Measurements from ENCODE around the gene GNAZ. TPM values are rescaled to one million over a fixed set of nuclear protein-coding genes. Genes with fewer than 3 reads are reported as not detected.

Gene GNAZ
- total RNA-seq, 1 donor from 2014 or later: 0.51 TPM

DNA sequence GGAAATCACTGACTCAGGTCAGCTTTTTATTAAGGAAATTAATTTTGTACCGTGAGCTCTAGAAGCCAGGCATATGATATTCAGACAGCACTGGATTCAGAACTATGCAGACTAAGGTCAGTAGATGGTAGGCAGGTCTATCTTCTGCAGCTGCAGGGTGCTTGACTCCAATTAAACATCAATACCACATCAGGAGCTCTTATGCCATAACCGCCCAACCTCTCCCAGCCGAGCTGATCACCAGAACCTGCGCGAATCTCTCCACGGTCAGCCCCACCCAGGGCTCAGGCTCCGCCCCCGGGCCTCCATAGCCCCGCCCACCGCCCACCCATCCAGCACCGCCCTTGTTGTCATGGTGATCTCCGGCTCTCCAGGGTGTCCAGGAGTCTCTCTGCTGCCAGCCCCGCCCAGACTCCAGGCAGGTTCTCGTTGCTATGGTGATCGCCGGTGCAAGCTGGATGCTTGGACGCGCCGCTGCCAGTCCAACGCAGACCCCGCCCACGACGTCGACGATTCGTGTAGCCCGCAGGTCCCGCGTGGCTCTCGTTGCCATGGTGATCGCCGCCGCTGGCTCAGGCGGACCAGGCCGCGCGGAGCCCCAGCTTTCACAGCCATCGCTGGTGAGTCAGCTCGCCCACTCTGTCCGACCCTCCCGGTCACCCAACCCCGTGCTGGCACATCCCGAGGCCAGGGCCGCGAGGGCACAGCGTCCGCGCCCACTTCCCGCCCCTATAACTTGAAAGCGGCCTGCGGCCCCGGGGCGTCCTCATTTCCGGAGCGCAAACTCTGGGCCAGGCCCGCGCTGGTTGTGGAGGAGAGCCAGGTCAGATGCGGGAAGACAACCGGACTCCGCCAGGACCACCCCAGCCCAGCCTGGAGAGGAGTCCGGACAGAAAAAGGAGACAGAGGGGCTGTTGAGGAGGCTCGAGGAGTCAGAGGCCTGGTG, 74.9 kb downstream of the GNAZ start, which contains the start of gene RAB36:
TSS of gene RAB36 (plus strand) at position 546 of the 946 bp plus-strand sequence. CDS start 1,140 bp downstream, outside the sequence.
- Mint-ChIP-seq H3K9me3 (no peaks in the 10 kb centered on the region), H3K4me1 (peaks cover 30% of the 10 kb centered on the region), H3K4me3 (peak within 1 kb of the TSS; percentile 78), H3K27me3 (peaks cover 4% of the 10 kb centered on the region), H3K27ac (peak within 1 kb of the TSS; percentile 75), H3K36me3 (ENCODE audit: low read depth) (no peaks in the 10 kb centered on the region)
- DNase-seq: peak; percentile 97
- intact Hi-C loops (cut with micrococcal nuclease): loop anchor here (5.0 kb wide), 1 partner anchor 133 kb away; no protein-coding TSS in a partner anchor

GRCh38 chr22:23145878-23146470, 75.7 kb downstream of the GNAZ start:
- DNase-seq: no peak
- no peak overlapping the region for H3K4me3 Mint-ChIP-seq
- H3K36me3 Mint-ChIP-seq (ENCODE audit: low read depth): no peaks in the 10 kb centered on the region
- no peaks in the 10 kb centered on the region for H3K9me3 Mint-ChIP-seq
- peaks cover 27% of the 10 kb centered on the region for H3K4me1 Mint-ChIP-seq
- H3K27me3 Mint-ChIP-seq: peaks cover 4% of the 10 kb centered on the region
- intact Hi-C loops (cut with micrococcal nuclease): no loop called here
- H3K27ac Mint-ChIP-seq: peak overlapping the region; percentile 75

GRCh38 chr22:23146478-23147205, 76.3 kb downstream of the GNAZ start:
- Mint-ChIP-seq H3K27ac (no peak overlapping the region), H3K27me3 (peaks cover 4% of the 10 kb centered on the region), H3K4me3 (no peak overlapping the region), H3K36me3 (ENCODE audit: low read depth) (no peaks in the 10 kb centered on the region), H3K4me1 (peaks cover 22% of the 10 kb centered on the region), H3K9me3 (no peaks in the 10 kb centered on the region)
- intact Hi-C loops (cut with micrococcal nuclease): no loop called here
- DNase-seq: no peak

GRCh38 chr22:23147617-23148387, 77.5 kb downstream of the GNAZ start:
- H3K9me3 Mint-ChIP-seq: no peaks in the 10 kb centered on the region
- H3K4me3 Mint-ChIP-seq: no peak overlapping the region
- intact Hi-C loops (cut with micrococcal nuclease): no loop called here
- DNase-seq: no peak
- peaks cover 12% of the 10 kb centered on the region for H3K4me1 Mint-ChIP-seq
- no peaks in the 10 kb centered on the region for H3K36me3 Mint-ChIP-seq (ENCODE audit: low read depth)
- H3K27me3 Mint-ChIP-seq: peaks cover 4% of the 10 kb centered on the region
- no peak overlapping the region for H3K27ac Mint-ChIP-seq

- intact Hi-C loops (cut with micrococcal nuclease): no loop called here
- H3K4me3 Mint-ChIP-seq: no peak overlapping the region
- no peaks in the 10 kb centered on the region for H3K36me3 Mint-ChIP-seq (ENCODE audit: low read depth)
- H3K27me3 Mint-ChIP-seq: peaks cover 2% of the 10 kb centered on the region
- H3K27ac Mint-ChIP-seq: no peak overlapping the region
- DNase-seq: no peak
- no peaks in the 10 kb centered on the region for H3K9me3 Mint-ChIP-seq
- peaks cover 6% of the 10 kb centered on the region for H3K4me1 Mint-ChIP-seq
Measured at GRCh38 chr22:23149743-23150238, 79.5 kb downstream of the GNAZ start.

DNA sequence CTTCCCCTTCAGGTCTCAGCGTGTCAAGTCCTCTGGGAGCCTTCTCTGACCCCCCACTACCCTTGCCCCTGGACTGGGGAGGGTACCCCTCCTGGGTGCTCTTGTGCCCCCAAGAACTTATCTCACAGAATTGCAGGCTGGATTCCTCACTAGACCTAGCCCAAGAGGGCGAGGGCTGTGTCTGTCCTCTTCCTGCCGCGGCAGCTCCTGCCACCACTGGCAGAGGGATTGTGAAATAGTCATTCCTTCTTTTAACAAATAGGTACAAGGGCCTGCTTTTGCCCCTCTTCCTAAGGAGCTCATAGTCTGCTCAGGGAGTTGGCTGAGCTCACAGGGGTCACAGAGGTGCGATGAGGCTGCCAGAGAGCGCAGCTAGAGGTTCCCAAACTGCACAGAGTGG, 80.4 kb downstream of the GNAZ start:
- Mint-ChIP-seq H3K4me1 (peaks cover 2% of the 10 kb centered on the region), H3K36me3 (ENCODE audit: low read depth) (no peaks in the 10 kb centered on the region), H3K9me3 (no peaks in the 10 kb centered on the region), H3K27ac (no peak overlapping the region), H3K4me3 (no peak overlapping the region), H3K27me3 (peaks cover 2% of the 10 kb centered on the region)
- no peak for DNase-seq
- intact Hi-C loops (cut with micrococcal nuclease): no loop called here

DNA sequence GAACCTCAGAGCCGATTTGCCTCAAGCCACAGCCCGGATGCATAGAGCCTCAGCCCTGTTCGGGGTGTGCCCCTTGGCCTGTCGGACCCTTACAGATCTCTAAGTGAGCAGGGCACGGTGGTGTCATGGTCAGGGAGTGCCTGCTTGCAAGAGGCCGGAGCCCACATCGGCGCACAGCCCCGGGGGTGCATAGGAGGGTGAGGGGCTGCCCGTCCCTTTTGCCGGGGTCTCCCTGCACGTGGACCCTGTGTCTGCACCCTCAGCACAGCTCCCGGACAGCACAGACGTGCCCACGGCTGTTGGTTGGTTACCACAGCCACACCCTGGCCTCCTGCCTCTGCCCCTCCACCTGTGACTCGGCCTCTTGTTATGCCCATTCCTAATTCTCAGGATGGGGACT, 81.5 kb downstream of the GNAZ start:
- no peak overlapping the region for H3K27ac Mint-ChIP-seq
- H3K27me3 Mint-ChIP-seq: peaks cover 2% of the 10 kb centered on the region
- H3K9me3 Mint-ChIP-seq: no peaks in the 10 kb centered on the region
- no peaks in the 10 kb centered on the region for H3K36me3 Mint-ChIP-seq (ENCODE audit: low read depth)
- intact Hi-C loops (cut with micrococcal nuclease): no loop called here
- peaks cover 2% of the 10 kb centered on the region for H3K4me1 Mint-ChIP-seq
- no peak overlapping the region for H3K4me3 Mint-ChIP-seq
- DNase-seq: no peak

- Mint-ChIP-seq H3K9me3 (no peaks in the 10 kb centered on the region), H3K4me3 (no peak overlapping the region), H3K4me1 (peaks cover 2% of the 10 kb centered on the region), H3K27me3 (peaks cover 2% of the 10 kb centered on the region), H3K36me3 (ENCODE audit: low read depth) (no peaks in the 10 kb centered on the region), H3K27ac (no peak overlapping the region)
- intact Hi-C loops (cut with micrococcal nuclease): no loop called here
- DNase-seq: no peak
Measured at GRCh38 chr22:23152238-23153114, 82.2 kb downstream of the GNAZ start.

DNA sequence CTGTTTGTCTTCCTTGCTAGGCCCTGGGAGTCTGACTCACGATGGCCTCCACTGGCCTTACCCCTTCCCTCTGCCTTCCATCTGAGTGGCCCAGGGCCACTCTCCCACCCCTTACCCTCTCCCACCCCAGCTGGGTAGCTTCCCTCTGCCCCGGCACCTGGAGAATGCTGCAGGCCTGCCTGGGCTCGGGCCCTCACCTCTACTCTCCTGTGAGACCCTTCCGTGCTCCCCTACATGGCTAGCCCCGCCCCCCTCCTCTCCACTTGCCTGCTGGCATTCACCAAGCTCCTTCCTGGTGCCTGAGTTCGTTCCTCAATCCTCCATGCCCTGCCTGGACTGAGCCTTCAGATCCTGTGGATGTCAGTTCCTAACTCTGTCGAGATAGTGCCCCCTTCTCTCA, 83.7 kb downstream of the GNAZ start:
- peaks cover 2% of the 10 kb centered on the region for H3K4me1 Mint-ChIP-seq
- H3K9me3 Mint-ChIP-seq: no peaks in the 10 kb centered on the region
- no peaks in the 10 kb centered on the region for H3K27me3 Mint-ChIP-seq
- H3K27ac Mint-ChIP-seq: no peak overlapping the region
- no peak overlapping the region for H3K4me3 Mint-ChIP-seq
- no peak for DNase-seq
- no peaks in the 10 kb centered on the region for H3K36me3 Mint-ChIP-seq (ENCODE audit: low read depth)
- intact Hi-C loops (cut with micrococcal nuclease): no loop called here

- no peaks in the 10 kb centered on the region for H3K27me3 Mint-ChIP-seq
- H3K27ac Mint-ChIP-seq: no peak overlapping the region
- no peak for DNase-seq
- intact Hi-C loops (cut with micrococcal nuclease): no loop called here
- no peak overlapping the region for H3K4me3 Mint-ChIP-seq
- H3K36me3 Mint-ChIP-seq (ENCODE audit: low read depth): no peaks in the 10 kb centered on the region
- peaks cover 2% of the 10 kb centered on the region for H3K4me1 Mint-ChIP-seq
- H3K9me3 Mint-ChIP-seq: no peaks in the 10 kb centered on the region
Measured at GRCh38 chr22:23154461-23154860, 84.1 kb downstream of the GNAZ start.

- no peak for DNase-seq
- Mint-ChIP-seq H3K36me3 (ENCODE audit: low read depth) (no peaks in the 10 kb centered on the region), H3K27ac (no peak overlapping the region), H3K9me3 (no peaks in the 10 kb centered on the region), H3K4me3 (no peak overlapping the region), H3K27me3 (no peaks in the 10 kb centered on the region), H3K4me1 (peaks cover 2% of the 10 kb centered on the region)
- intact Hi-C loops (cut with micrococcal nuclease): no loop called here
Measured at GRCh38 chr22:23155143-23155542, 84.8 kb downstream of the GNAZ start.

DNA sequence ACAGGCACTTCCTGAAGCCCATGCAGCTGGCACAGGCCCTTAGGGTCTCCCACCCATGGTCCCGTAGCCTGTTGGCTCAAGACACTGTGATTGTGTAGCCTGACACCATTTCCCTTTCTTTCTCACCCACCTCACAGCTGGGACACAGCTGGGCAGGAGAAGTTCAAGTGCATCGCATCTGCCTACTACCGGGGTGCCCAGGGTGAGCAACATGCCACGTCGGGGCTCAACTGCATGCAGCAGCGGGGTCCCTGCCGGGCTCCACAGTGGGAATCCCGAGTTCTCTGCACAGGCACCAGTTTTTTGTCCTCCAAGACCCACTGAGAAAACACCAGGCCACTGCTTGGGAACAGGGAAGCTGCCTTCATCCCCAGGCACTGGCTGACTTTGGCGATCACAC, 85.5 kb downstream of the GNAZ start:
- Mint-ChIP-seq H3K9me3 (no peaks in the 10 kb centered on the region), H3K4me1 (peaks cover 2% of the 10 kb centered on the region), H3K27ac (no peak overlapping the region), H3K27me3 (no peaks in the 10 kb centered on the region), H3K4me3 (no peak overlapping the region), H3K36me3 (ENCODE audit: low read depth) (no peaks in the 10 kb centered on the region)
- intact Hi-C loops (cut with micrococcal nuclease): no loop called here
- no peak for DNase-seq

Data from activated CD4-positive, alpha-beta T cell treated with anti-CD3 and anti-CD28 coated beads, Interleukin-2, amount 10 ng/mL, durations not matched to agents 24 days and 14 days (primary cell).